Erythroblast (primary cell): ENCODE measurements around the gene PHKG2.

Source experiments
- GATA1 ChIP-seq: IDR thresholded peaks from 2 replicates; pipeline ENCODE4 v1.6.1; 2011; ENCODE audit warnings: low read depth, mild to moderate bottlenecking, control low read depth, low read length, moderate library complexity
- POLR2A ChIP-seq: IDR thresholded peaks from 2 replicates; pipeline ENCODE4 v1.6.1; 2011; ENCODE audit warnings: mild to moderate bottlenecking, low read length

- TF ChIP-seq POLR2A (no peak), GATA1 (no peak)
Observed at GRCh38 chr16:30786936-30787612, 38.8 kb downstream of the PHKG2 start, which contains the start of gene ZNF629.
